ENCODE results near the gene CD160.
"Not testable (repeated sequence)": the region's sequence is repeated elsewhere in the genome, so short reads cannot be mapped to it uniquely, and the experiment has no call there.

The CD160 gene

DNA sequence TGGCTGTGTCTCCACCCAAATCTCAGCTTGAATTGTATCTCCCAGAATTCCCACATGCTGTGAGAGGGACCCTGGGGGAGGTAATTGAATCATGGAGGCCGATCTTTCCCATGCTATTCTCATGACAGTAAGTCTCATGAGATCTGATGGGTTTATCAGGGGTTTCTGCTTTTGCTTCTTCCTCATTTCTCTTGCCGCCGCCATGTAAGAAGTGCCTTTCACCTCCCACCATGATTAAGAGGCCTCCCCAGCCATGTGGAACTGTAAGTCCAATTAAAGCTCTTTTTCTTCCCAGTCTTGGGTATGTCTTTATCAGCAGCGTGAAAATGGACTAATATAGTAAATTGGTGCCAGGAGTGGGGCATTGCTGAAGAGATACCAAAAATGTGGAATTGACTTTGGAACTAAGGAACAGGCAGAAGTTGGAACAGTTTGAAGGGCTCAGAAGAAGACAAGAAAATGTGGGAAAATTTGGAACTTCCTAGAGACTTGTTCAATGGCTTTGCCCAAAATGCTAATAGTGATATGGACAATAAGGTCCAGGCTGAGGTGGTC is 41.2 kb downstream of the CD160 start:
- not testable (repeated sequence) for DNase-seq

DNA sequence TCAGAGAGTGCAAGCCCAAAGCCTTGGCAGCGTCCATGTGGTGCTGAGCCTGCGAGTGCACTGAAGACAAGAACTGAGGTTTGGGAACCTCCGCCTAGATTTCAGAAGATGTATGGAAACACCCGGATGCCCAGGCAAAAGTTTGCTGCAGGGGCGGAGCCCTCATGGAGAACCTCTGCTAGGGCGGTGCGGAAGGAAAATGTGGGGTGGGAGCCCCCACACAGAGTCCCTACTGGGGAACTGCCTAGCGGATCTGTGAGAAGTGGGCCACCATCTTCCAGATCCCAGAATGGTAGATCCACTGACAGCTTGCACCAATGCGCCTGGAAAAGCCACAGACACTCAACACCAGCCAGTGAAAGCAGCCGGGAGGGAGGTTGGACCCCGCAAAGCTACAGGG is 42.2 kb downstream of the CD160 start:
- DNase-seq, result not testable (repeated sequence)

DNA sequence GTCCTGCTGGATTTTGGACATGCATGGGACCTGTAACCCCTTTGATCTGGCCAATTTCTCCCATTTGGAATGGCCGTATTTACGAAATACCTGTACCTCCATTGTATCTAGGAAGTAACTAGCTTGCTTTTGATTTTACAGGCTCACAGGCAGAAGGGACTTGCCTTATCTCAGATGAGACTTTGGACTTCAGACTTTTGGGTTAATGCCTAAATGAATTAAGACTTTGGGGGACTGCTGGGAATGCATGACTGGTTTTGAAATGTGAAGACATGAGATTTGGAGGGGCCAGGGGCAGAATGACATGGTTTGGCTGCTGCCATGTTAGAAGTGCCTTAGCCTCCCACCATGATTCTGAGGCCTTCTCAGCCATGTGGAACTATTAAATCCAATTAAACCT is 42.7 kb downstream of the CD160 start:
- not testable (repeated sequence) for DNase-seq

DNA sequence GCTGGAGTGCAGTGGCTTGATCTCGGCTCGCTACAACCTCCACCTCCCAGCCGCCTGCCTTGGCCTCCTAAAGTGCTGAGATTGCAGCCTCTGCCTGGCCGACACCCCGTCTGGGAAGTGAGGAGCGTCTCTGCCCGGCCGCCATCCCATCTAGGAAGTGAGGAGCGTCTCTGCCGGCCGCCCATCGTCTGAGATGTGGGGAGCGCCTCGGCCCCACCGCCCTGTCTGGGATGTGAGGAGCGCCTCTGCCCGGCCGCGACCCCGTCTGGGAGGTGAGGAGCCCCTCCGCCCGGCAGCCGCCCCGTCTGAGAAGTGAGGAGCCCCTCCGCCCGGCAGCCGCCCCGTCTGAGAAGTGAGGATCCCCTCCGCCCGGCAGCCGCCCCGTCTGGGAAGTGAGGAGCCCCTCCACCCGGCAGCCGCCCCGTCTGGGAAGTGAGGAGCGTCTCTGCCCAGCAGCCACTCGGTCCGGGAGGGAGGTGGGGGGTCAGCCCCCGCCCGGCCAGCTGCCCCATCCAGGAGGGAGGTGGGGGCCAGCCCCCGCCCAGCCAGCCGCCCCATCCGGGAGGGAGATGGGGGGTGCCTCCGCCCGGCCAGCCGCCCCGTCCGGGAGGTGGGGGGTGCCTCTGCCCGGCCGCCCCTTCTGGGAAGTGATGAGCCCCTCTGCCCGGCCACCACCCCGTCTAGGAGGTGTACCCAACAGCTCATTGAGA is 45.1 kb downstream of the CD160 start:
- not testable (repeated sequence) for DNase-seq

DNA sequence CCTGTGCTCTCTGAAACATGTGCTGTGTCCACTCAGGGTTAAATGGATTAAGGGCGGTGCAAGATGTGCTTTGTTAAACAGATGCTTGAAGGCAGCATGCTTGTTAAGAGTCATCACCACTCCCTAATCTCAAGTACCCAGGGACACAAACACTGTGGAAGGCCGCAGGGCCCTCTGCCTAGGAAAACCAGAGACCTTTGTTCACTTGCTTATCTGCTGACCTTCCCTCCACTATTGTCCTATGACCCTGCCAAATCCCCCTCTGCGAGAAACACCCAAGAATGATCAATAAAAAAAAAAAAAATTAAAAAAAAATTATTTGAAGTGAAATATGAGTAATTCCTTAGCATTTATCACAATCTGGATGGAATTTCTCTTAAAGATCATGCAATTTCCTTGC is 45.8 kb downstream of the CD160 start:
- DNase-seq, result not testable (repeated sequence)

DNA sequence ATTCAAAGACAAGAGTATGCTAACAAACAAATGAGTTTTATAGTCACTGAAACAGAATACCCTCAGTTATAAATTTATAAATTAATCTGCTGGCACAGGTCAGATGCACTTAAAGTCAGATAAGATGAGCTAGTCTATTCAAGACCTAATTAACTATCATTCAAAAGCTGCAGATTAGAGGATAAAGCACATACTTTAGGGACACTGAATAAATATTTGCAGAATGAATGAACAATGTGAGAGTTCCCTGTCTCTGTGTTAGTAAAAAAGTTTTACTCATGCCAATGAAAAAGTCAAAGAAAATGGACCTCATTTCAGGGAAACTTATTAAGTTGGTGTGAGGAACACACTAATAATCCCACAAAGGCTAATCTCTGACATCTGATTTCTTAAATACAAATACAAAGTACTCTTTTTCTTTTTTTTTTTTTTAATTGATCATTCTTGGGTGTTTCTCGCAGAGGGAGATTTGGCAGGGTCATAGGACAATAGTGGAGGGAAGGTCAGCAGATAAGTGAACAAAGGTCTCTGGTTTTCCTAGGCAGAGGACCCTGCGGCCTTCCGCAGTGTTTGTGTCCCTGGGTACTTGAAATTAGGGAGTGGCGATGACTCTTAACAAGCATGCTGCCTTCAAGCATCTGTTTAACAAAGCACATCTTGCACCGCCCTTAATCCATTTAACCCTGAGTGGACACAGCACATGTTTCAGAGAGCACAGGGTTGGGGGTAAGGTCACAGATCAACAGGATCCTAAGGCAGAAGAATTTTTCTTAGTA is 46.5 kb downstream of the CD160 start:
- DNase-seq, result not testable (repeated sequence)

DNA sequence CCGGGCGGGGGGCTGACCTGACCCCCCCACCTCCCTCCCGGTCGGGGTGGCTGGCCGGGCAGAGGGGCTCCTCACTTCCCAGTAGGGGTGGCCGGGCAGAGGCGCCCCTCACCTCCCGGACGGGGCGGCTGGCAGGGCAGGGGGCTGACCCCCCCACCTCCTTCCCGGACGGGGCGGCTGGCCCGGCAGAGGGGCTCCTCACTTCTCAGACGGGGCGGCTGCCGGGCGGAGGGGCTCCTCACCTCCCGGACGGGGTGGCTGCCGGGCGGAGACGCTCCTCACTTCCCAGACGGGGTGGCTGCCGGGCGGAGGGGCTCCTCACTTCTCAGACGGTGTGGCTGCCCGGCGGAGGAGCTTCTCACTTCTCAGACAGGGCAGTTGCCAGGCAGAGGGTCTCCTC is 47.6 kb downstream of the CD160 start:
- DNase-seq, result not testable (repeated sequence)

DNA sequence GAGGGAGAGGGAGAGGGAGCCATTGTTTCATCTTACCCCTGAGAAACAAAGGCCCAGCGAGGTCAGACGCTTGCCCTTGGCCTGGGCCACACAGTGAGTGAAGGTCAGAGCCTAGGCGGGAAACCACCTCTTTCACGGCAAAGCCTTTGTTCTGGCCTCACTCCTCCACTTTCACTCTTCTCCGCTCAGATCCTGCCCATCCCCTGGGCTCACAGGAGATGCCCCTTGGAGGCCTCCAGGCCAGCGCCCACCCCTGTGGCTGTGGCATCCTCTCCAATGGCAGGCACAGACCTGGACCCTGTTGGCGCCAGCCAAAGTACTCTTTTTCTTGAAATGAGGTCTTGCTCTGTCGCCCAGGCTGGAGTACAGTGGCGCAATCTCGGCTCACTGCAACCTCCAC is 48.7 kb downstream of the CD160 start:
- not testable (repeated sequence) for DNase-seq

DNA sequence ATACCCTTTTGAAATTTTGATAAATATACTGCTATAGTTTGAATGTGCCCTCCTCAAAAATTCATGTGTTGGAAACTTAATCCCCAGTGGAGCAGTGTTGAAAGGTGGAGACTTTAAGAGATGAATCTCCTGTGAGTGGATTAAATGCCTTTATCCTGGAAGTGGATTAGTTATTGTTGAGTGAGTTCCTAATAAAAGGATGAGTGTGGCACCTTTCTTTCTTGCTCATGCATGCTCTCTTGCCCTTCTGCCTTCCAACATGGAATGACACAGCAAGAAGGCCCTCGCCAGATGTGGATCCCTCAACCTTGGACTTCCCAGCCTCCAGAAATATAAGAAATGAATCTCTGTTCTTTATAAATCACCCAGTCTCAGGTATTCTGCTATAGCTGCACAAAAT is 51.8 kb downstream of the CD160 start:
- DNase-seq, result no peak

DNA sequence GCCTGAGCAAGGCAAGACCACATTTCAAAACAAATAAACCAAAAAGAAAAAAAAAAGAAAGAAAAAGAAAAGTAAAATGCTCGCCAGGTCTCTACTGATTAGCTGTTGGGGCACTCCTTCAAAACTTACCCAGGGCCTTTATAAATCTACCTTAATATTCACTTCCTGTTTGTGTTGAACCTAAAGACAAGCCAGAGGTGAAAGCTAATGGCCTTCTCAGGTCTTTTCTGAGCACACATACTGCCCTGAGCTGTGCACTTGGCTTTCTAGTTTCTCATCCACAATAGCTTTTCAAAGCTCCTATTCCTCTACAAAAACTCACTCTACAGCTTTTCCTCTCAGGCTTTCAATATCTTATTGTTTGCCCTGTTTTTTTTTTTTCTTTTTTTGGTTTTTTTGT is 54.1 kb downstream of the CD160 start:
- DNase-seq, result no peak

DNA sequence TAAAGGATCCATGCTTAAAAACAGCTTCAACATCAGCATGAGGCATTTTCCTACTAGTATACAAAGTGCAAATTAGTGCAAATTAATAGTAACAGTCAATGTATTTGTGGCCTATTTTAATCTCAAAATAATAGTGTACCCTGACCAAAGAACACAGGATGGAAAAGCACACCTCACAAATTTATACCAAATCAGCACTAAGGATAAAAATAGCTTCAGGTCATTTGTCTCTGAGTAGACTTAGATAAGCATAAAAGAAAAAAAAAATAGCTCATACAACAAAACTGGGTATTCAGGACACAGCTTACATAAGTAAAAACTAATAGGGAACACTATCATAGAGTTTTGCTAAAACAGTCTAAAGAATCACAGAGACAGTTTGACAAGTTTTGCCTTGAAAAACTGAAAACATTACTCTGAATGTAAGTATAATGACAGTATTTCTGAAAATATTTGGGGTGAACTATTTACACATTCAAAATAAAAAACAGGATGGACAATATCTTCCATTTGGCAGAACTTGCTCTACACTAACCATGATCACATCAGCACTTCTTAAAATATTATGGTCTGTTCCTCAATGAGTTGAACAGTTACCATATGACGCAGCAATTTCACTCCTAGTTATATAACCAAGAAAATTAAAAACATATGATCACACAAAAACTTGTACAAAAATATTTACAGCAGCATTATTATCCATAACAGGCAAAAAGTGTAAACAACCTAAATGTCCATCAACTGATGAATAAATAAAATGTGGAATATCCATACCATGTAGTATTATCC is 58.3 kb downstream of the CD160 start:
- DNase-seq, result no peak

DNA sequence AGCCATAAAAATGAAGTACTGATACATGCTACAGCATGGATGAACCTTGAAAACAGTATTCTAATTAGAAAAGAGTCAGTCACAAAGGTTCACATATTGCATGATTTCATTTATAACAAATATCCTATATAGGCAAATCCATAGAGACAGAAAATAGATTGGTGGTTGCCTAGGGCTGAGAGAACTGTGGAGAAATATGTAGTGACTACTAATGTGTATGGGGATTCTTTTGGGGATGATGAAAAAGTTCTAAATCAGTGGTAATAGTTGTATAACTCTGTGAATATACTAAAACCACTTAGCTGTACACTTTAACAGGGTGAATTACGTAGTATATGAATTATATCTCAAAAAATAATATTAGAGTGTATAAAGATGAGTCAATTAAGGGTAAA is 58.8 kb downstream of the CD160 start:
- no peak for DNase-seq

DNA sequence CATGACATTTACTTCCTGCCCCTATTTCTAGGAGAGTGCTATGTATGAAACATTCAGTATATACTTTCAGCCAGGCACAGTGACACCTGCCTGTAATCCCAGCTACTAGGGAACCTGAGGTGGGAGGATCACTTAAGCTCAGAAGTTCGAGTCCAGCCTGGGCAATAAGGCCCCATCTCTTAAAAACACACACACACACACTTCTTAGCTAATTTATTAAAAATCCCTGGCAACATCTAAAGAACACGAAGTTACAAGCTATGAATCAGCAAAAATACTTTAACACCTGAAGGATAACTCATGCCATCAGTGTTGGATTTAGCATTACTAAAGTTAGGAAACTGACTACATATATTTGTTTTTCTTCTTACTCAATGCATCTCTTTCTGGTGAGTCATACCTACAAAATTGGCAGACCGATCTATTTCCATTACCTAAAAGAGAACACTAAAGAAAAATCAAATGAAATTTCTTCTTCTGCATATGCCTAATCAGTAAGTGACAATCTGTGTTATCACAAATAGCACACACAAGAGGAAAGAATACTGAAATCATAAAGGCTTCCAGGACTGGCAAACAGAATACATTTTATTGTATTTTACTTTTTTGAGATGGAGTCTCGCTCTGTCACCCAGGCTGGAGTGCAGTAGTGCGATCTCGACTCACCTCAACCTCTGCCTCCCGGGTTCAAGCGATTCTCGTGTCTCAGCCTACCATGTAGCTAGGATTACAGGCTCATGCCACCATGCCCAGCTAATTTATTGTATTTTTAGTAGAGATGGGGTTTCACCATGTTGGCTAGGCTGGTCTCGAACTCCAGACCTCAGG is 63.2 kb downstream of the CD160 start:
- no peak for DNase-seq

DNA sequence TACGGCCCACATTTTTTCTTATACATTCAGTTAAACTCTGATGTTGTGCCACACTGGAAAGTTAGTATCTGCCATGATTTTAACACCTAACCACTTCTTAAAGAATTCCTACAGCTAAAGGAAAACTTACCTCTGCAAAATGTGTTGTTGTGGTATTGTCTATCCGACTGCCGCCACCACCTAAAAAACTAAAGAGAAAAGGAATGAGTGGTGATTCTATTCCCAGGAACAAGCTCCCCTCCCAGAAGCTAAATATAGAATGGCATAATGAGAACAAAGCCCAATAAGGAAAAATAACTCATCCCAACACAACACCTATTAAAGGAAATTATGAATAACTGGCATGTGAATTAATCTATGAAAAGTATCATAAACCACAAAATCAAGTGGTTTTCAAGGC is 65.1 kb downstream of the CD160 start:
- DNase-seq, result no peak

DNA sequence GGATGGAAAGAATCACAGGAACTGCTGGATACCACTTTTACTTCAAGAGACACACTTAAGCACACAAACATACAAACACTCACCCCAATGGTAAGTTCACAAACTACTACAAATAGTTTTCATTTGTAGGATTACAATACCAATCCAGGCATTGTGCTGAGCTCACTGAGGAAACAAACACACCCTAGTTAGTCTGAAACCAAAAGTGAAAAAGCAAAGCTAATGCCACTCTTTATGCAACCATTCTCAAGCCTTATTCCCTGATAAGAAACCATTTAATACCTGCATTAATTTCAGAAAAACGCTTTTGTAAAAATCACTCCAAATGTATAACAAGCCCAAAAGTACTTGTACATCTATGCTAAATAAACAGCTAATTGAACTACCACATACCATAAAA is 66.2 kb downstream of the CD160 start:
- DNase-seq, result no peak

DNA sequence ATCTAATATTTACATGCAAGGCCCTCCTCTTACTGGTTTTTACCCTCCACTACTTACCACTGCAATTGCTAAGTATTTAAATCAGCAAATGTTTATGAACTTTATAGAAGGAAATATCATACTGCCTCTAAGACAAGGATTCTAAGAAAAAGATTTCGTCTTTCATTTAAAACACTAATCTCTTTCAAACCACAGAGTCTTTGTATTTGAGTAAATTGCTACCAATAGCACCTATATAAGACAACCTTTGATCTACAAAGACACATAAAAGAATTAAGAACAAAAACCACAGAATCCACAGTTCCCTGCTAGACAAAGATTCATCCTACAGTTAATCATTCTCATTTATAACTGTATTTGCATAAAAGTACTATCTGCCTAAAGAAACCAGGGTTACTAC is 67.0 kb downstream of the CD160 start:
- DNase-seq, result no peak

DNA sequence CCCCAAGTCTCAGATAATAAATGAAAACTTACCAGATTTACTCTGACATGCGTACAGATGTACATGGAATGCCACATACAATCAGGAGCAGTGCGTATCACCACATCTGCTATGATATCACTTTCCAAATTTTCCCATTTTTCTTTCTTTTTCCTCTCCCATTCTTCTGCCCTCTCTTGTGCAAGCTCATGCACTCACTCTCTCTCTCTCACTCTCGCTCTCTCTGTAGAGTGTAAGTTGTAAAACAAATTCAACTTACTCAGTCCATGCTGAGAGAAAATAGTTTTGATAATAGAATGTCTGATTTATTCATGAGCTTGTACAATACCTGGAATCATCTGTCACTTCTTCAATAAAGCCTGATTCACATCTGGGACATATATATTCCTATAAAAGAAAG is 69.3 kb downstream of the CD160 start:
- no peak for DNase-seq
